COLO668 (cell line): ENCODE measurements around the gene ACOT7.
A peak's percentile ranks its signal among the peaks of the same experiment; 100 is the strongest.

ENCODE experiments used
- DNase-seq: peaks from one replicate; lab custom pipeline; 2025; ENCODE audit not compliant: unreplicated experiment; lab: John Stamatoyannopoulos, UW

The ACOT7 gene

GRCh38 chr1:6365047-6365446 lies 28.5 kb downstream of the ACOT7 start:
- DNase-seq = no peak

- peak; percentile 66 for DNase-seq
Observed at GRCh38 chr1:6363085-6363884, 30.3 kb downstream of the ACOT7 start.

GRCh38 chr1:6361124-6361775 lies 32.3 kb downstream of the ACOT7 start:
- DNase-seq = no peak

GRCh38 chr1:6360517-6361070 lies 33.0 kb downstream of the ACOT7 start:
- DNase-seq = no peak

GRCh38 chr1:6360117-6360496 lies 33.5 kb downstream of the ACOT7 start:
- DNase-seq = no peak

GRCh38 chr1:6359216-6360116 lies 34.1 kb downstream of the ACOT7 start:
- DNase-seq = no peak

- no peak for DNase-seq
Observed at GRCh38 chr1:6358757-6359201, 34.8 kb downstream of the ACOT7 start.

- no peak for DNase-seq
Observed at GRCh38 chr1:6358144-6358624, 35.4 kb downstream of the ACOT7 start.

- DNase-seq = peak; percentile 37
Observed at GRCh38 chr1:6357243-6357936, 36.2 kb downstream of the ACOT7 start.

GRCh38 chr1:6355621-6356020 lies 37.9 kb downstream of the ACOT7 start:
- DNase-seq = no peak

- DNase-seq = no peak
Observed at GRCh38 chr1:6354659-6355317, 38.8 kb downstream of the ACOT7 start.

GRCh38 chr1:6353955-6354658 lies 39.5 kb downstream of the ACOT7 start:
- DNase-seq = no peak

- no peak for DNase-seq
Observed at GRCh38 chr1:6353619-6353954, 40.0 kb downstream of the ACOT7 start.

- peak; percentile 63 for DNase-seq
Observed at GRCh38 chr1:6352138-6352563, 41.4 kb downstream of the ACOT7 start.

GRCh38 chr1:6351480-6352137 lies 42.0 kb downstream of the ACOT7 start:
- DNase-seq = peak; percentile 97

- DNase-seq = no peak
Observed at GRCh38 chr1:6350416-6351088, 43.0 kb downstream of the ACOT7 start.

- DNase-seq = no peak
Observed at GRCh38 chr1:6349254-6349943, 44.2 kb downstream of the ACOT7 start.
